Measurements from ENCODE around the gene USP33.

The USP33 gene

DNA sequence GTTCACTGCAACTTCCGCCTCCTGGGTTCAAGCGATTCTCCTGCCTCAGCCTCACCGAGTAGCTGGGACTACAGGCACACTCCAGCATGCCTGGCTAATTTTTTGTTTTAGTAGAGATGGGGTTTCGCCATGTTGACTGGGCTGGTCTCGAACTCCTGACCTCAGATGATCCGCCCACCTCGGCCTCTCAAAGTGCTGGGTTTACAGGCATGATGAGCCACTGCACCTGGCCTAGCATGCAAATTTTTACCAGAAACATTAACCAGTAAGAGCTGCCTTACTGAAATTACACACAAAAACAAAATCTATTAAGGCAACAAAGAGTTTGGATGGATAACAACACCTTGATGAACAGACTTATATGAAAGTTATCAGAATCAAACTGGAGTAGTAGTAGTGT lies 89.3 kb downstream of the USP33 start:
- TF ChIP-seq, protein P1, sequence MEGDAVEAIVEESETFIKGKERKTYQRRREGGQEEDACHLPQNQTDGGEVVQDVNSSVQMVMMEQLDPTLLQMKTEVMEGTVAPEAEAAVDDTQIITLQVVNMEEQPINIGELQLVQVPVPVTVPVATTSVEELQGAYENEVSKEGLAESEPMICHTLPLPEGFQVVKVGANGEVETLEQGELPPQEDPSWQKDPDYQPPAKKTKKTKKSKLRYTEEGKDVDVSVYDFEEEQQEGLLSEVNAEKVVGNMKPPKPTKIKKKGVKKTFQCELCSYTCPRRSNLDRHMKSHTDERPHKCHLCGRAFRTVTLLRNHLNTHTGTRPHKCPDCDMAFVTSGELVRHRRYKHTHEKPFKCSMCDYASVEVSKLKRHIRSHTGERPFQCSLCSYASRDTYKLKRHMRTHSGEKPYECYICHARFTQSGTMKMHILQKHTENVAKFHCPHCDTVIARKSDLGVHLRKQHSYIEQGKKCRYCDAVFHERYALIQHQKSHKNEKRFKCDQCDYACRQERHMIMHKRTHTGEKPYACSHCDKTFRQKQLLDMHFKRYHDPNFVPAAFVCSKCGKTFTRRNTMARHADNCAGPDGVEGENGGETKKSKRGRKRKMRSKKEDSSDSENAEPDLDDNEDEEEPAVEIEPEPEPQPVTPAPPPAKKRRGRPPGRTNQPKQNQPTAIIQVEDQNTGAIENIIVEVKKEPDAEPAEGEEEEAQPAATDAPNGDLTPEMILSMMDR (IDR thresholded peaks at IDR 0.05; ENCODE audit: low read depth, low read length): no peak

GRCh38 chr1:77668924-77669449 lies 90.7 kb downstream of the USP33 start:
- DNase-seq (ENCODE audit: extremely low read depth, low read depth): no peak
- TF ChIP-seq, protein P1 (IDR thresholded peaks at IDR 0.05; ENCODE audit: low read depth, low read length): no peak

More for the DNA sequence above, 89.3 kb downstream of the USP33 start:
- no peak for DNase-seq (ENCODE audit: extremely low read depth, low read depth)

DNA sequence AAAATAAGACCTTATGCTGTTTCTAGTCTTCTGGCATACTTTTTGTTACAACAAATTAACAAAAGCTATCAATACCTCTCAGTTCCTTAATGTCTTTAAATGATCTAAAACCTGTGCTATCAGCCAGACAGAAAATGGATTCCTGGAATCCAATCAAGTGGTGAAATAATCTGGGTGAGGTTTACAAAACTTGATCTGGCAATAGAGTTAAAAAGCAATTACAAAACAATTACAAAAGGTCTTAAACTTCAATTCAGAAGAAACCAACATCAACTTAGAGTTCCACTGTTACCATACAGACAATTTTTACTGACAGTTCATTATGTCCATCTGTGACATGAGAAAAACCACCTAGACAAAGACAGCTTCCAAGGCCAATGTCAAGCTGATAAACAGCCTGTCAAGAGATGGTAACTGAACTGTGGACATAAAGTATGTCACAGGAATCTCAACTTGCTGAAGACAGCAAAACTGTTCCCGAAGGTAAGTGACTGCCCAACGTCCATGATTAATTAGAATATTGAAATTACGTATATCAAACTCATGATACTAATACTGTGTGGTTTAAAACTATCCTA lies 94.6 kb downstream of the USP33 start:
- TF ChIP-seq, protein P1 (IDR thresholded peaks at IDR 0.05; ENCODE audit: low read depth, low read length): no peak
- no peak for DNase-seq (ENCODE audit: extremely low read depth, low read depth)

DNA sequence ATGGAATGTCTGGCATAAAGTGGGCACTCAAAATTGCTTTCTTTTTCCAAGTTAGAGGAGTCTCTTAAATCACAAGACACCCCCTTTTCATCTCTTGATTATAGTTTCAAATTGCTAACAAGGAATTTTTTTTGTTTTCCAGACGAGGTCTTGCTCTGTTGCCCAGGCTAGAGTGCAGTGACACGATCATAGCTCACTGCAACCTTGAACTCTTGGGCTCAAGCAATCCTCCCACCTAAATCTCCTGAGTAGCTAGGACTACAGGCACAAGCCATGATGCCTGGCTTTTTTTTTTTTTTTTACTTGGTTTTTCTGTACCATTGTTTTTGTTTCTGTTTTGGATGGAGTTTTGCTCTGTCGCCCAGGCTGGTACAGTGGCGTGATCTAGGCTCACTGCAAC lies 98.0 kb downstream of the USP33 start:
- DNase-seq (ENCODE audit: extremely low read depth, low read depth): no peak
- TF ChIP-seq, protein P1 (IDR thresholded peaks at IDR 0.05; ENCODE audit: low read depth, low read length): no peak

DNA sequence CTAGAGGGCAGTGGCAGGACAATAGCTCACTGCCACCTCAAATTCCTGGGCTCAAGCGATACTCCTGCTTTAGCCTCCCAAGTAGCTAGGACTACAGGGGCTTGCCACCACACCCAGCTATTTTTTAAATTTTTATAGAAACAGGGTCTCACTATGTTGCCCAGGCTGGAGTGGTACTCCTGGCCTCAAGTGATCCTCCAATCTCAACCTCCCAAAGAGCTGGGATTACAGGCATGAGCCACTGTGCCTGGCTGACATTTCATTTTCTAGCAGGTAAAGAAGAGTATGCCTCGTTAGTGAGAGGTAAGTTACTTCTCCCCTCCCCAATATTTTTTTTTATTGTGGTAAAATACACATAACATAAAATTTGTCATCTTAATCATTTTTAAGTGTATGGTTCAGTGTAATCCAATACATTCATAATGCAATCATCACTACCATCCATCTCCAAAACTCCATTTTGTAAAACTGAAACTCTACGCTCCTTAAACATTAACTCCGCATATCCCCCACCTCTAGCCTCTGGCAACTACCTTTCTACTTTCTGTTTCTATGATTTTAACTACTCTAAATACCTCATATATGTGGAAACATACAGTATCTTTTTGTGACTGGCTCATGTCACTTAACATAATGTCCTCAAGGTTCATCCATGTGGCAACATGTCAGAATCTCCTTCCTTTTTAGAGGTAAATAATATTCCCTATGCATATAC lies 99.6 kb downstream of the USP33 start:
- DNase-seq (ENCODE audit: extremely low read depth, low read depth): no peak
- TF ChIP-seq, protein P1 (IDR thresholded peaks at IDR 0.05; ENCODE audit: low read depth, low read length): no peak

- TF ChIP-seq, protein P1 (IDR thresholded peaks at IDR 0.05; ENCODE audit: low read depth, low read length): no peak
Observed at GRCh38 chr1:77658271-77658670, 101.4 kb downstream of the USP33 start.

DNA sequence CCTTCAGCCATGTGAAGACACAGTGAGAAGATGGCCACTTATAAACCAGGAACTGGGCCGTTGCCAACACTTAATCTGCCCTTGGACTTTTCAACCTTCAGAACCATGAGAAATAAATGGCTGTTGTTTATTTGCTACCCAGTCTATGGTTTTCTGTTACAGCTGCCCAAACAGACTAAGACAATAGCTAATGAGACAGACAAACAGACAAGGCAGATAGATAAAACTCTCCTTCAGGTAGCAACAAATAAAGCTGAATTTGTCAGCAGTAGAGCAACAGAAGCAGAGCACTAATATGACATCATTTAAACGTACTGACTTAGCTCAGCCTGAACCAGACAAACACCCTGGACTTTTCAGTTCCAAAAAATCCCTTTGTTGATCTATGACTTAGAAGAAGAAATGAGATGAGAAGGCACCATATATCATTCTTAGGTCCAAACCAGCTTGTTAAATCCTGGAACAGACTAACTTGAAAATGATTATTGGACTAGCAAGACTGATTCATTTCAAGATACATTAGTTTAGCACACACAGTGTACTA lies 104.1 kb downstream of the USP33 start:
- no peak for DNase-seq (ENCODE audit: extremely low read depth, low read depth)
- TF ChIP-seq, protein P1 (IDR thresholded peaks at IDR 0.05; ENCODE audit: low read depth, low read length): no peak

More at GRCh38 chr1:77658271-77658670, 101.4 kb downstream of the USP33 start:
- no peak for DNase-seq (ENCODE audit: extremely low read depth, low read depth)
